Amygdala (tissue), 56 donors: ENCODE results near the gene FLT4.

ENCODE experiments used
- DNase-seq, 56 donors: peaks; one replicate each; lab custom pipeline; 2025; lab: John Stamatoyannopoulos, UW

The FLT4 gene

DNA sequence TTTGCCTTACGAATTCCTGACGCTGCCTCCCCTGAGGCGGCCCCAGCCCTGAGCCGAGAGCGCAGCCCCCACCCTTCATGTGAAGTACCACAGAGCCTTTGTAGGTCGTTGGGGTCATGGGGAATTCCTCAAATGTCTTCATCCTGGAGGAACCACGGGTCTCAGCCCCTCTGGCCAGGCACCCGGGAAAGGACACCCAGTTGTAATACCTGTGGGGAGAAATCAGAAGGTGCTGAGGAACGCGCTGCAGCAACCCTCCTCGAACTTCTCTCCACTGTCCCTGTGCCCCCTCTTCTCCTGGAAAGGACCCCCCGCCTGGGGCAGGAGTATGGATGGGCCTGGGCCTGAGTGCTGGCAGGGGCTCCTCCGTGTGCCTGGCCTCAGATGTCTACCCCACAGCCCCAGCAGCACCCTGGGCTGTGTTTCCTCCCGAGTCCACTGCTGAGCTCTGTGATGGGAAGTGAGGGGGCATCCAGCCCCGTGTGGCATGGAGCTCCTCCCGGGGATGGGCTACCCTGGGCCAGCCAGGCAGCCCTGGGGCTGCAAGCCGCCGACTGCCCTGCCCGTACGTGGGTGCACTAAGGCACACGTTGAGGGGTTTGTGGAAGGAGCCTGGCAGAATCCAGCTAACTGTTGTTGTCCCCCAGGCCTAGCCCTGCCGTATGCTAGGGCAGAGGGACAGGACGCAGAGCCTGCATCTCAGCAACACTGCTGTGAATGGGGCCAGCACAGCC is 39.4 kb downstream of the FLT4 start:
- DNase-seq, result no peak

DNA sequence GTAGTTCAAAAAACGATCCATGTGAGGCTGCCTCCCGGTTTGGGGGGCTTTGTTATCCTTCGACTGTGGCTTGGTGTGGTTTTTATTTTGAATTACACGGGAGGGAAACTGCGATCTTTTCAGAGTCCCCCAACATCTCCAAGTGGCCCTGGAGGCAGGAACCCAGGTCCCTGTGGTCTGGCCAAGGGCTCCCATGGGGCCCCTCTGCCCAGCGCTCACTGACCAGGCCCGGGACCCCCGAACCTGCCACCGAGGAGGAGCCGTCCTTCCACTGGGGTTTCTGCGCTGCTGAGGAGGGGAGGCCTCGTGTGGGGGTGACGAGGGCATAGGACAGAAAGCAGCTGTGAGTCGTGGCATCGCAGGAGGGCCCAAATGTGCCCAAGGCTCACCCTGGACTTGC is 40.0 kb downstream of the FLT4 start:
- DNase-seq, result no peak

DNA sequence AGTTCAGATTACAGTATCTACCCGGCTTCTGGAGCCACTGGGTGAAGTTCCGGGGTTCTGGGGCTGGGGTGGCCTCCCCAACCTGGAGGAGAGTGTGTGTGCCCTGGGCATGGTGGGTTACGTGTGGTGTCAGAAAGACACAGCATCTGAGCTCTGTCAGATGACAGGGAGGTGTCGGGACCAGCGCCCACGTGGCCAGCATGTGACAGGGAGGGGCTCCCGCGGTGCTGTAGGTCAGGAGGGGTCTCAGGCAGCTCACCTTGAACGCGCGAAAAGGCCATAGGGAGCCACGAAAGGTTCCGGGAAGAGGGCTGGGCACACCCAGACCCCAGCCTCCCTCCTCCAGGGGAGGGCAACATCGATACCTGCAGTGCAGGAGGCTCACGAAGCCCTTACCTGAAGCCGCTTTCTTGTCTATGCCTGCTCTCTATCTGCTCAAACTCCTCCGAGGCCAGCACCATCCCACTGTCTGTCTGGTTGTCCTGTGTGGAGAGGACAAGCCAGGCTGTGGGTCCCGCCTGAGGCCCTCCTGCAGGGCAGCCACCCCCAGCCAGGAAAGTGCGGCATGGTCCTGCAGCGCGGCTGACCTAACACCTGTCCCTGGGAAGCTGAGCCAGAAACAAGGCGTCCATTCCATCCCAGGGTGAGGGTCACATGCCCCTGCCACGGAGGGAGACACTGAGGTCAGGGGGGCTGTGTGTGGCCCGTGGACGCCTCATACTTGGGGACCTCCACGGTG is 40.7 kb downstream of the FLT4 start:
- no peak for DNase-seq

DNA sequence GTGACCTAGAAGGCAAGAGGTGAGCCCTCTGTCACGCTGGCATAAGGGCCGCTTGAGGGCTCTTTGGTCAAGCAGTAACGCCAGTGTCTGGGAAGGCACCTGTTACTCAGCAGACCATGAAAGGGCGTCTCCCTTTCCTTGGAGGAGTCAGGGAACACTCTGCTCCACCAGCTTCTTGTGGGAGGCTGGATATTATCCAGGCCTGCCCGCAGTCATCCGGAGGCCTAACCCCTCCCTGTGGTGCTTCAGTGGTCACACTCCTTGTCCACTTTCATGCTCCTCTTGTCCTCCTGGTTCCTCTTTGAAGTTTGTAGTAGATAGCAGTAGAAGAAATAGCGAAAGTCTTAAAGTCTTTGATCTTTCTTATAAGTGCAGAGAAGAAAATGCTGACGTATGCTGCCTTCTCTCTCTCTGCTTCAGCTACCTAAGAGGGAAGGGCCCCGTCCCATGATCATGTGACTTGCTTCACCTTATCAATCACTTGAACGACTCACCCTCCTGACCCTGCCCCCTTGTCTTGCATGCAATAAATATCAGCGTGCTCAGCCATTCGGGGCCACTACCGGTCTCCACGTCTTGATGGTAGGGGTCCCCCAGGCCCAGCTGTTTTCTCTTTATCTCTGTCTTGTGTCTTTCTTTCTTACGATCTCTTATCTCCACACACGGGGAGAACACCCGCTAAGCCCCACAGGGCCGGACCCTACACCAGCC is 41.4 kb downstream of the FLT4 start:
- no peak for DNase-seq

DNA sequence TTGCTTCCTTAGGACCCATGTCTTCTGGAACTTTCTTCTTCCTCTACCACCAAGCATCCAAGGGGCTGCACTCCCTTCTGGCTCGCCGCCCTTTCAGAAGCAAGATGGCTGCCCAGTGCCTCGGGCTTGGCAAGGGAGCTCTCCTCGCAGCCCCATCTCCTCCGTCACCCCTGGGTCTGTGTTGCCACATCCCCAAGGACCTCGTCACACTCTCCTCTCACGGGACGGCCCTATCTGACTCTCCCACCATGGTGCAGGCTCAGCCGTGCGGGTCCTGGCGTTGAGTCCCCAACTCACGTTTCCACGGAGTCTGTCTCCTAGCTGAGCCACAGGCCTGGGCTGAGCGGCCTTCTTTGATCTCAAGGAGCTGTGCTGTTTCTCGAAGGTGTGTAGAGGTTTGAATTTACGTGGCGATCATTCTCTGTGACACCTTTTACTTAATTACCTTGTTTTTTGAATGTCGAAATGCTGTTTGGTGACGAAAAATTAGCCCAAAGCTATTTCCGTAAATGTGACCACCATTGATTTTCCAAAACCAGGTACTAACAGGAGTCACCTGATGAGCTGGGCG is 43.1 kb downstream of the FLT4 start:
- no peak for DNase-seq

DNA sequence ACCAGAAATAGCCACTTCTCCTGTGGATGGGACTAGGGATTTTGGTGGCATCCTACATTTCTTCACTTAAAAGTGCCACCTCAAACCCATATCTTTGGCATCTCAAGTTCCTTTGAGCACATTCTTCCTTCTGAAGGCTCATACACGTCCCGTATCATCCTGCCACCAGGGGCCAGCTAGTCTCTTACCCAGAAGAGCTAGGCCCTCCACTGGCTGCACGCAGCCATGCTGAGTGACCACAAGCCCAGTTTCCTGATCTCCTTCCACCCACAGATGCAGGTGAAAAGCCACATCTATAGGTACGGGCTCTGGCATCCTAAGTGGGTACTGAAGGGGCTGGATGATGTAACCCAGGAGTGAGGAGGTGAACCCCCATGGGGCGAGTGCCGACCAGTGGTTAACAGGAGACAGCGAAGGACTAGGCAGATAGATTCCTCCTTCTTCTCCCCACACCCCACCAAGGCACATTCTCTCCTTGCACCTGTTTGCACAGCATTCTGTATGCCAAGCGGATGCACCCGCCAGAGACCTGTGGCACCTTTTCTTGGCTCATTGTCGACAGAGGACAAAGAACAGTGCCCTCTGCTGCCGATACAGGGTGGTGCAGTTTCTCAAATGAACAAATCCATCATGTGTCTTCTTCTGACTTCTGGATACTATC is 43.7 kb downstream of the FLT4 start:
- DNase-seq, result peak in 9 of 56 donors; percentile 4 to 55 (median 9)

DNA sequence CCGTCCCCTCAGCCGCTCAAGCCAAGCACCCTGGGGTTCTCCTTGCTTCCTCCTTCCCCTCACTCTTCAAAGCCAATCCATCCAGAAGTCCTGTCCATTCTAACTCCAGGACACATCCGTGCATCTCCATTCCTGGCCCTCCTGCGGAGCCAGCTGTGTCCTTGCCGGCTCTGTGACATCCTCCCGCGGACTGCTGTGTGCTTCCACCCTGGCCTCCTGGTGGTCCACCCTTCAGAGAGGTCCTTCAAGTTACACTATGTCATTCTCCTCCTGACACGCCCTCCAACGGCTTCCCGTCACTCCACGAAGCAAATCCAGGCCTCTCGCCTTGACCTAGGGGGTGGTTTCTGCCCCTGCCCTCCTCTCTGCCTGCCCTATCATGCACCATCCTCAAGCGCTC is 45.1 kb downstream of the FLT4 start:
- no peak for DNase-seq

DNA sequence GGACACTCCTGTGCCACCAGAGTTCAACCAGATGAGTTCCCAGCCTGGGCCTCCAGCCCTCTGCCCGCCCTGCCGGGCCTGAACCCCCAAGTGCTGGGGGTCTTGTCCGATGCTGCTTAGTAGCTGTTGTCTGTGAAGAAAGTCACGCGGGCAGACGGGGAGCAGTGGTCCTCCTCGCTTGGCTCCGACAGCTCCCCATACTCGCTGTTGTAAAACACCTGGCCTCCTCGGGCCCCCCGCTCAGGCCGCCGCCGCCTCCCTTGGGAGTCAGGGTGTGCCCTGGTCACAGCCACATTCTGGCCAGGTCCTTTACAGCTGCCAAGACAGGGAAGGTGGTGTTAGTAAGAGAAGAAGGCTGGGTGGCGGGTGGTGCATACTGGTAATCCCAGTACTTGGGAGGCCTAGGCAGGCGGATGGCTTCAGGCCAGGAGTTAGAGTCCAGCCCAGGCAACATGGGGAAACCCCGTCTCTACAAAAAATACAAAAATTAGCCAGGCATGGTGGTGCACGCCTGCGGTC is 46.3 kb downstream of the FLT4 start:
- DNase-seq, result no peak

DNA sequence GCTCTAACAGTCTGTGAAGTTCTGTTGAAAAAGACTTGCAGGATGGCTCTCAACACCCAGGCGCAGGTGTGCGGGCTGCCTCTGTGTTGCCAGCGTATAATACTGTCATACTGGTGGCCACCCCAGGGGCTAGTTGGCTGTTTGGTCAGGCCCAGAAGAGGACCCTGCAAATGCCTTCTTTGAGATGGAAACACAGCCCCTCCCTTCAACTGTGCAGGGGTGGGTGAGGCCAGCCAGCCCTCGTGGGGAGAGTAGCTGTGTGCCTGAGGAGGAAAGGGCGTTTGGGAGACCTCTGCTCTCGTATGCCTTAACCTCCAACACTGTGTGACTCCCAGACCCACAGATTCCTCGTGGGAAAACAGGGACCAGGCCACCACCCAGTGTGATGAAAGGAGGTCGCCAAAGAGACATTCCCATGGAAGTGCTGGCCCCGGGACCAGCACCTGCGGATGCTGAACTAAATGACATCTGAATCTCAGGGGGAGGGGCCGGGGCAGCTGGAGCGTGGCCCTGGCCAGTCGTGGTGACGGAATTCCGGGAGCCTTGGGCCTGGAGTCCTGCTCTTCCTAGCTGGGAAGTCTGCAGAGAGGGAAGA is 46.8 kb downstream of the FLT4 start:
- no peak for DNase-seq

DNA sequence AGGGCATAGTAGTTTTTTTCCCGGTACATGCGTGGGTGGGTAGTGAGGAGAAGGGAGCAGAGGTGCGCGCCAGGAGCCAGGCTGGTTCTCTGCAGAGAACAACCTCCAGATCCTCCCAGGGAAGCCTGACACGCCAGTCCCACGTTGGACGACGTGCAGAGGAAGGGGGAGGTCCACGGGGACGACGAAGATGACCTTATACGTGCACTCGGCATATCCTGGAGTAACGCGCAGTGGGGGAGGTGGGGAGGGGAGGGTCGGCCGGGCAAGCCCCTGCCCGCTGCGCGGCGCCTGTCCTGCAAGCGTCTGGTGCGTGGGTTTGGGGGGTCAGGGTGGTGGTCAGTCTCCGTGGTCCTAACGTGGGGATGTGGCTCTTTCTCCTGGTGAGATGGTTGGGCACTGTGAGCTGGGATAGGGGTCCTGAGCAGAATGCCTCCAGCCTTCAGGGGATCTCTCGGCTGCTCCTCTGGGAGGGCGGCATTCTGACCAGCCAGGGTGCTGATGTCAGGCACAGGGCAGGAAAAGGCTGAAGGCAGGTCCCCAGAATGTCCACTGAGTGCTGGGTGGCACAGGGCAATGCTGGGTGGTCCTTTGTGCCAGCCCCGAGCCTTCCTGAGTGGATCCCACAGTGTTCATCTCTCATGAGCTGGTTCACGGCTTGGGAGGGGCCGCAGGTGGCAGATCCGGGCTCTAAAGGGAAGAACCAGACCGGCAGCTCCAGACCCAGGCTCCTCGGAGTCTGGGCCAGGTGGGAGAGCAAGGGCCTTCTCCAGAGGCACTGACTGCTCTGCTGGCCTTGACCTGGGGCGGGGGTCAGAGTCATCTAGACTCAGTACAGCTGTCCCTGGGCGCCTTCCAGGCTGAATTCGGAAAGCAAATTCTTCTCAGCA is 47.6 kb downstream of the FLT4 start:
- no peak for DNase-seq

DNA sequence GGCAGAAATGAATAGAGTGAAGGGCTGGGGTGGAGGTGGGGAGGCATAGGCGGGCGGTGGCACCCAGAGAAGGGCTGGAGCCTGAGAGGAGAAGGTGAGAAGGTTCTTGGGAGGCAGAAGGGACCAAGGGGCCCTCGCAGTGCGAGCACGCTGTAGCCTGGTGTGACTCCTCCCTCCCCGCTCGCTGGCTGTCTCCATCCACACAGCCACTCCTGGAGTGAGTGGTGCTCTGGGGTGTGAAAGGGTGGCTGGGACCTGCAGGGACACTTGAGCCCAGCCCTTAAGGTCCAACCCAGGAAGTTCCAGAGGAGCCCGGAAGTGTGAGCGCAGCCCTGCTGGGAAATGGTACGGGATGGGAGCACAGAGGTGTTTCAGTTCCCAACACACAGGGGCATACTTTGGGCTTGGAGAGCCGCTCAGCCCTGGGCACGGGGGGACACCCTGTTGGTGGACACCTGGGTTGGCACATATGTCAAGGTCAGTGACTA is 48.8 kb downstream of the FLT4 start:
- no peak for DNase-seq

DNA sequence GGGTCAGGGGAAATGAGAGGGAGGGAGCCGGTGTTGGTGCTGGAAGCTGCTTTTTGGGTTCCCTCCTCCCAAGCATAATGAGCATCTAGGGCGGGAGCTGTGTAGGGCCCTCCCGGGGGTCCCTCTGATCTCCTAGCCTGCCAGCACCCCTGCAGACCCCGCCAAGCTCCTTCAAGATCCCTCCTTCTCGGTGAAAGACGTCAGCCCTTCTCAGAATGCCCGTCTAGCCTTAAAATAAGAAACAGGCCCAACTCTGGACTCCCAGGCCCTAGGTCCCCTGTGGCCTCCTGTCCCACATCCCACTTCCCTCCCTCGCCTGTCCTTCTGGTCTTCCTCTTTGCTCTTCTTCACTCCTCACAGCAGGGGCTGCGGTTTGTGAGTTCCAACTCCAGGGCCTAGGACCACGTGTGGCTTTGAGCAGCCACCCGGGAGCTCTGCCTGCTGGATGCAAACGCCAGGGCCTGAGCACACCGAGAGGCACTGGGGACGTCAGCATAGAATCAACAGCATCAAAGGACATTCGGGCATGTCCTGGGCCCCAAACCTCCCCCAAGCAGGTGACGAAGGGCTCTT is 49.3 kb downstream of the FLT4 start:
- no peak for DNase-seq

DNA sequence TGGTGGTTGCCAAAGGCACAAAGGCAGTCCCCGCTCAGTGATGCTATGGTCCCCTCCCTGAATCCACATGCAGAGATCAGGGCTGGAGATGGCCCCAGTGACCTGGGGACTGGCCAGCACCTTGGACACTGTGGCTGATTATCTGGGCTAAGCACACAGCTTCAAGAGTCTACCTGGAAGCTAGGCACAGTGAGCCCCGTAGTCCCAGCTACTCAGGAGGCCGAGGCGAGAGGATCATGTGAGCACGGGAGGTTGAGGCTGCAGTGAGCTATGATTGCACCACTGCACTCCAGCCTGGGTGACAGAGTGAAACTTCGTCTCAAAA is 49.8 kb downstream of the FLT4 start:
- no peak for DNase-seq

DNA sequence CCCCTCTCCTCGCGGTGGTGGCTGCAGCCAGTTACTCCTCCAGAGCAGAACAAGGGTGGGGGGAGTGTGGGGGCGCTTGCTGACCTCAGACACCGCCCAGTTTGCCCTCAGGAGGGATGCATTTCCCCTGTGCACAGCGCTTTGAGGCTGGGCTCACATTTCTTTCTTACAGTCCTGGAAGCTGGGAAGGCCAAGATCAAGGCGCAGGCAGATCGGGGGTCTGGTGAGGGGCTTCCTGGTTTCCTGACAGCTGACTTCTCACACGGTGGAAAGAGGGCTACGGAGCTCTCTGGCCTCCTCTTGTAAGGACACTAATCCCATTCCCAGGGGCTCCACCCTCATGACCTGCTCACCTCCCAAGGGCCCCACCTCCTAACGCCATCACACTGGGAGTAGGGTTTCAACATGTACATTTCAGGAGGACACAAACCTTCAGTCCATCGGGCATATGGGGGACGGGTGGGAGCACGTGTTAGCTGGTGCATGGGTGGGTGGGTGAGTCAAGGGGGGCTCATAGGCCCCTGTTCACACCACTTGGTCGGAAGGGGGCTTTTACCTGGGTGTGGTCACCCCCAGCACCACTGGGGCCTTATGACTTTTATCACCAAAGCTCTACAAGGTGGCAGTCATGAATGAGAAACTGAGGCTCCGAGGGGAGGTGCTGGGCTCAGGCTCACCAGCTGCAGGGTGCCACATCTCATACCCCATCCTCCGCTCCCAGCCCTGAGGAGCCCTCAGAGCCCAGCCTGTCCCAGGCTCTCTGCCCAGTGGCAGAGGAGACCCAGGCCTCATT is 50.4 kb downstream of the FLT4 start:
- DNase-seq, result no peak

DNA sequence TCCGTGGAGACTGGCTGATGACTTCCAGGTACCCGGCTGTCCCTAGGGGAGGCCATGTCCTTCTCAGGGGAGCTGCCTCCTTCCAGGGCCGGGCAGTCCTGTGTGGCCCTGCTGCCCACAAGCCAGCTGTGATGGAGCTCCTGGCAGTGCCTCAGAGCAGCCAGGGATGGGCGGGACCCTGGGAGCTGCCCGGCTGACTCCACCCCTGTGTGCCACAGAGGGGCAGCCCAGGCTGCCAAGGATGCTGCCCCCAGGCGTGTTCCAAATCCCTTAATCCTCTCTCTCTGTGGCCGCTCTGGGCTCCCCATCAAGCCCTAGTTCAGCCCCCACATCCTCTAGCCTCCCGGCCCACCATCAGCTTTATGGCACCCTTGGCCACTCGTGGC is 51.1 kb downstream of the FLT4 start:
- no peak for DNase-seq

DNA sequence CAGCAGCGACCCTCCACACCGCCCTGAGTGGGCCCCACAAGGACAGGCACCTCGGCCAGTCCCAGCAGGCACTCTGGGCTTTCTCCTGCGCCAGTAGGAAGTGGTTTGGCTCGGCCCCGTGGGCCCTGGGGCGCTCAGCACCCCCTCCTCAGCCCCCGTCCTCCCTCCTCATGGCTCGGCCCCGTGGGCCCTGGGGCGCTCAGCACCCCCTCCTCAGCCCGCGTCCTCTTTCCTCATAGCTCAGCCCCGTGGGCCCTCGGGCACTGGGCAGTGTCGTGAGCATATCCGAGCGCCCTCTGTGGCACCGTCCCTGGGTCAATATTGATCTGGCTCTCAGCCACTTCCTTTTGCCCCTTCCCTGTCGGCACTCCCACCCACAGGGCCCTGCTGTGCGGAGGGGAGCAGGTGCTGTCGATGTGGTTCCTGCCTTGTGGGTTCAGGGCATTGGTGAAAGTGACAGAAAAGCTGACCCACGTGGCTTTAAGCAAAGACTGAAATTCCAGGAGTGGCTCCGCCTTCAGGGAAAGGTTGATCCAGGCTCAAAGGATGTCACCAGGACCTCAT is 52.6 kb downstream of the FLT4 start:
- no peak for DNase-seq

DNA sequence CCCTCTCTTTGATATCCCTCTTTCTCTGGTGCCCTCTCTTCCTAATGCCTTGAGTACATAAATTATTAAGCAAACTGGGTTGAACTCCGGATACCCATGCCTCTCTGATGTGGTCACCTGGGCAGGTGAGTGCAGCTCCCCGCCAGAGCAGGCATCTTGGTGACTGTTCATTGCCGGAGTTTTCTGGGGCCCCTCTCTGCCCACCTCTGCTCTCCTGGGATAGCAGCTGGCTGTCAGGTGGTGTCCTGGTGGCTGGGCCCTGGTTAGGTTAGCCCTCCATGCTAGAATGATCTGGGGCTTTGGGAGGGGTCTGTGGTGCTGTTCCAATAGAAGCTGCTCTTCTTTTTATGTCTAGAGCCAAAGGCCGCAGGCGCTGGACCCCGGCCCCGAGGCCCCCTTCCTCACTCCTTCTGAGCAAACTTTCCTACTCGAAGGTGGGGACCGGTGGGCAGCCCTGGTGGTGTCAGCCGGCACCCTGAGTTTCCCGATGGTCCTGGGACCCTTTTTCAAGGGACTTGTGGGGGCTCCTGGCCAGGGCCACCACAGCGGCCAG is 53.2 kb downstream of the FLT4 start:
- no peak for DNase-seq
